ENCODE measurements around the gene SLC9A1.

DNA sequence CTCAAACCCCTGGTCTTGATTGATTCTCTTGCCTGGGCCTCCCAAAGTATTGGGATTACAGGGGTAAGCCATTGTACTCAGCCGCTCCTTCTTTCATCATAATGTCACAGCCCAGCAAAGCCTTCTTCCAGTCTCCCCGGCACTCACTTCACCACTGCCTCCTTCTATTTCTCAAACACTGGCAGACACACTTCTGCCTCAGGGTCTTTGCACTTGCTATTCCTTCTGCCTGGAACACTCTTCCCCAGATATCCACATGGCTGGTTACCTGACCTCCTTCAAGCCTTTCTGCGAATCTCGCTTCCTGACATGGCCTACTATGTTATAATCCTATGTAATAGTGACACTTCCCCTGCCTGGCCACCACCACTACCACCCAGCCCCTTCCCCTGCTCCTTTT lies 7.2 kb upstream of the SLC9A1 start:
- TF ChIP-seq, protein P1, sequence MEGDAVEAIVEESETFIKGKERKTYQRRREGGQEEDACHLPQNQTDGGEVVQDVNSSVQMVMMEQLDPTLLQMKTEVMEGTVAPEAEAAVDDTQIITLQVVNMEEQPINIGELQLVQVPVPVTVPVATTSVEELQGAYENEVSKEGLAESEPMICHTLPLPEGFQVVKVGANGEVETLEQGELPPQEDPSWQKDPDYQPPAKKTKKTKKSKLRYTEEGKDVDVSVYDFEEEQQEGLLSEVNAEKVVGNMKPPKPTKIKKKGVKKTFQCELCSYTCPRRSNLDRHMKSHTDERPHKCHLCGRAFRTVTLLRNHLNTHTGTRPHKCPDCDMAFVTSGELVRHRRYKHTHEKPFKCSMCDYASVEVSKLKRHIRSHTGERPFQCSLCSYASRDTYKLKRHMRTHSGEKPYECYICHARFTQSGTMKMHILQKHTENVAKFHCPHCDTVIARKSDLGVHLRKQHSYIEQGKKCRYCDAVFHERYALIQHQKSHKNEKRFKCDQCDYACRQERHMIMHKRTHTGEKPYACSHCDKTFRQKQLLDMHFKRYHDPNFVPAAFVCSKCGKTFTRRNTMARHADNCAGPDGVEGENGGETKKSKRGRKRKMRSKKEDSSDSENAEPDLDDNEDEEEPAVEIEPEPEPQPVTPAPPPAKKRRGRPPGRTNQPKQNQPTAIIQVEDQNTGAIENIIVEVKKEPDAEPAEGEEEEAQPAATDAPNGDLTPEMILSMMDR (IDR thresholded peaks at IDR 0.05): no peak
- TF ChIP-seq POLR2A (IDR thresholded peaks at IDR 0.05) (no peak), POLR2AphosphoS5 (IDR thresholded peaks at IDR 0.05) (no peak)
